ENCODE results near the gene MYO5A.

MYO5A gene

DNA sequence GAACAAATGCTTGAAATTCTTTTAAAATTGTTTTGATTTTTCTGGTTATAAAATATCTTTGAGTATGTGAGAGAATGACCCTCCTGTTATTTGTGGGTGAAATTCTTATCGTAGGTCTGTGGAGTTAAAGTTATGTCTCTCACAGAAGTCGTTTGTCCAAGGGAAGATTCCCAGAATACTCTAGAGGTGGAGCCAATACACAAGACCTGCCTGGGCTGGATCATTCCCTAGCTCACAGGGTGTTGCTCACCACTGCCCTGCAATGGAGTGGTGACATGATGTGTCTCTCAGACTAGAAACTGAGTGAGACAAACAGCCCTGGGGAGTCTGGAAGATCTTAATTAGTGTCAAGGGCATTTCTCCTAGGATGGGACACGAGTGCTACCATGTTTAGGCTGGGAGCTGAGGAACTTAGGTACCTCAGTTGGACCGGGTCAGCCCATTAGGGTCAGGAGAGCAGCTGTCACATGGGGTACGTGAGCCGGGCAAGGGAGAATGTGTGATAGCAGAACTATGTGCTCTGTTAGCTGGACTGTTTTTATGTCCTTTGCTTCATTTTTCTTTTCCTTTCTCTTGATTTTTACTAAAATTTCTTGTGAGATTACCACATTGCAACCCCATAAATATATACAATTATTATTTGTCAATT is 179.5 kb downstream of the MYO5A start:
- DNase-seq (ENCODE audit: low read depth) = no peak
- no peak overlapping the region for H3K4me3 ChIP-seq (ENCODE audit: low read depth, low read length)
- TF ChIP-seq, protein P1, sequence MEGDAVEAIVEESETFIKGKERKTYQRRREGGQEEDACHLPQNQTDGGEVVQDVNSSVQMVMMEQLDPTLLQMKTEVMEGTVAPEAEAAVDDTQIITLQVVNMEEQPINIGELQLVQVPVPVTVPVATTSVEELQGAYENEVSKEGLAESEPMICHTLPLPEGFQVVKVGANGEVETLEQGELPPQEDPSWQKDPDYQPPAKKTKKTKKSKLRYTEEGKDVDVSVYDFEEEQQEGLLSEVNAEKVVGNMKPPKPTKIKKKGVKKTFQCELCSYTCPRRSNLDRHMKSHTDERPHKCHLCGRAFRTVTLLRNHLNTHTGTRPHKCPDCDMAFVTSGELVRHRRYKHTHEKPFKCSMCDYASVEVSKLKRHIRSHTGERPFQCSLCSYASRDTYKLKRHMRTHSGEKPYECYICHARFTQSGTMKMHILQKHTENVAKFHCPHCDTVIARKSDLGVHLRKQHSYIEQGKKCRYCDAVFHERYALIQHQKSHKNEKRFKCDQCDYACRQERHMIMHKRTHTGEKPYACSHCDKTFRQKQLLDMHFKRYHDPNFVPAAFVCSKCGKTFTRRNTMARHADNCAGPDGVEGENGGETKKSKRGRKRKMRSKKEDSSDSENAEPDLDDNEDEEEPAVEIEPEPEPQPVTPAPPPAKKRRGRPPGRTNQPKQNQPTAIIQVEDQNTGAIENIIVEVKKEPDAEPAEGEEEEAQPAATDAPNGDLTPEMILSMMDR (IDR thresholded peaks at IDR 0.05; ENCODE audit: low read depth, low read length) = no peak
- TF ChIP-seq POLR2A (IDR thresholded peaks at IDR 0.05; ENCODE audit: extremely low read depth, insufficient read length) (no peak), MYC (IDR thresholded peaks at IDR 0.05; ENCODE audit: low read depth, low read length) (no peak)
- TF ChIP-seq, protein P2, sequence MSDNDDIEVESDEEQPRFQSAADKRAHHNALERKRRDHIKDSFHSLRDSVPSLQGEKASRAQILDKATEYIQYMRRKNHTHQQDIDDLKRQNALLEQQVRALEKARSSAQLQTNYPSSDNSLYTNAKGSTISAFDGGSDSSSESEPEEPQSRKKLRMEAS (IDR thresholded peaks at IDR 0.05; ENCODE audit: low read depth, low read length) = no peak

DNA sequence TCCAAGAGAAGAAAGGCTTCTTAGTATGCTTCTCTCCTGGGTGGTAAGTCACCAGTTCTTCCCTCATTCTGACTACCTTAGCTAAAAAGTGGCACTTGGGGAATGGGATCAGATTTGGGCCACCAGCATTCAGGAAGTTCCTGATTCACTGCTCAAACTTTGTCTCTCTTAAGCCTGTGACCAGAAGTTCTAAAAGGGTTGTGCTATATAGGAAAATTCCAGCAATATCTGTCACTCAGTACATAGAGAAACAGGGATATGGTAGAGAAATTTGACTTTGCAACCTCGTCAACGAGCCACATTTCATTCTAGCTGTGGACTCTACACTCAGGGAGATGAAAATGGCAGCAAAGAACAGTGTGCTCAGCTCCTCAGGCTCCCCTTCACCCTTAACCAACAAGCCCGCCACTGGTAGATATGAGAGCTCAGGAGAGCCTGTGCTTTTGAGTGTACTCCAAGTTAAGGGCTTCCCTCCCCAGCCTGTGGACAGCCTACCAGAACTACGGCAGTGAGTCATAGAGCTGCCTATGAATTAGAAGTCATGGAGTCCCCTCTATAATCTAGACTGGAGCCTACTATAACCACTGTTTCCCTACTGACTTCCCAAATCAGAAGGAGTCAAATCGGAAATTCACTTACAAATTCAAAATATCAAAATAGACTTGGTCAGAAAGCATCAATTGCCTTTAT is 180.5 kb downstream of the MYO5A start:
- TF ChIP-seq, protein P1 (IDR thresholded peaks at IDR 0.05; ENCODE audit: low read depth, low read length) = no peak
- TF ChIP-seq, protein P2 (IDR thresholded peaks at IDR 0.05; ENCODE audit: low read depth, low read length) = no peak
- TF ChIP-seq MYC (IDR thresholded peaks at IDR 0.05; ENCODE audit: low read depth, low read length) (no peak), POLR2A (IDR thresholded peaks at IDR 0.05; ENCODE audit: extremely low read depth, insufficient read length) (no peak)
- no peak for DNase-seq (ENCODE audit: low read depth)
- H3K4me3 ChIP-seq (ENCODE audit: low read depth, low read length) = no peak overlapping the region

DNA sequence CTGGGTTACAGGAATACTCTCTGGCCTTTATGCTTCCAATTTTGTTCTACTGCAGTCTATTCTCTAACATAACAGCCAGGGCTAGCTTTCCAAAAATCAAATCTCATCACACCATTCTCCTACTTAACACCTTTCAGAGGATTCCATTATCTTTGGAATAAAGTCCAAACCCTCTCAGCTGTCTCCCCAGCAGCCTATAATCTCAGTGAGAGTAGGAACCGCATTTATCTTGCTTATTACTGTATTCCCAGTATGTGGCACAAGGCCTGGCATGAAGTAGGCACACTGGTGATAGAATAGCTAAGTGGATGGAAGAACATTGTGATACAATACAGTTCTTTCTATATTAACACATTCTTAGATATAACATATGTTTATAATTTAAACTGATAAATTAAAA is 184.1 kb downstream of the MYO5A start:
- no peak overlapping the region for H3K4me3 ChIP-seq (ENCODE audit: low read depth, low read length)
- no peak for DNase-seq (ENCODE audit: low read depth)
- TF ChIP-seq POLR2A (IDR thresholded peaks at IDR 0.05; ENCODE audit: extremely low read depth, insufficient read length) (no peak), MYC (IDR thresholded peaks at IDR 0.05; ENCODE audit: low read depth, low read length) (no peak)
- TF ChIP-seq, protein P2 (IDR thresholded peaks at IDR 0.05; ENCODE audit: low read depth, low read length) = no peak
- TF ChIP-seq, protein P1 (IDR thresholded peaks at IDR 0.05; ENCODE audit: low read depth, low read length) = no peak

DNA sequence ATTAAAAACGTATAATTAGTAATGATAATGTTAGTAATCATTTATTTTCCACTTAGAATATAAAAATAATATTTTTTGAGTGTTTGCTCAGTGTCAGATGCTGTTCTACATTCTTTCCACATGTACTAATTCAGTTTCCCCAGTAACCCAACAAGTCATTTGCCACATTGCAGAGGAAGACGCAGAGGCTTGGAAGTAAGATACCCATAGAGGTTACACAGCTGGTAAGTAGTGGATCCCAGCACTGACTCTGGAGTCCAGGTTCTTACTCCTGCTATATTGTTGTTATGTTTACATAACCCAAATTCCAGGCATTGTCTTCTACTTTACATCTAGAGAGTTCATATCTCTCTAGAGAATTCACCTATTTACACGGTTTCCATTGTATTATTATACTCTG is 184.8 kb downstream of the MYO5A start:
- no peak for TF ChIP-seq POLR2A (IDR thresholded peaks at IDR 0.05; ENCODE audit: extremely low read depth, insufficient read length)
- no peak for TF ChIP-seq MYC (IDR thresholded peaks at IDR 0.05; ENCODE audit: low read depth, low read length)
- TF ChIP-seq, protein P1 (IDR thresholded peaks at IDR 0.05; ENCODE audit: low read depth, low read length) = no peak
- TF ChIP-seq, protein P2 (IDR thresholded peaks at IDR 0.05; ENCODE audit: low read depth, low read length) = no peak

DNA sequence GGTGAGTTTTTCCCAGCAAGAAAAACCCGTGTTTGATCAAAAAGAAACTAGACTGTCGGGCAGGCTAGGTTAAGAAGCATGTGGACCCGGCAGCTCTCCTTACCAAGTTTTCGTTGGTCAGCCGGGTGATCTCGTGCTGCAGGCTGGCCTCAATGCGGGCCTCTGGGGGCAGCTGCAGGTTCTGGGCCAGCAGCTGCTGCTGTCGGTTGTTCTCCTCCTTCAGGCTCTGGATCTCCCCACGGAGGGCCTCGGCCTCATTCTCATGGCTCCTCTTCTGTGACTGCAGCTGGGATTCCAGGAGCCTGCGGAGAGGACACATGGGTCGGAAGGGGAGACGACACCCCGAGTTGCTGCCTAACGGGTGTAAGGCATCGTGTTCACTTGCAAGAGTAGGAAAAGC is 188.6 kb downstream of the MYO5A start:
- no peak for DNase-seq (ENCODE audit: low read depth)
- TF ChIP-seq, protein P2 (IDR thresholded peaks at IDR 0.05; ENCODE audit: low read depth, low read length) = no peak
- TF ChIP-seq POLR2A (IDR thresholded peaks at IDR 0.05; ENCODE audit: extremely low read depth, insufficient read length) (no peak), MYC (IDR thresholded peaks at IDR 0.05; ENCODE audit: low read depth, low read length) (no peak)
- TF ChIP-seq, protein P1 (IDR thresholded peaks at IDR 0.05; ENCODE audit: low read depth, low read length) = no peak

More for the DNA sequence above, 184.8 kb downstream of the MYO5A start:
- no peak for DNase-seq (ENCODE audit: low read depth)
- no peak overlapping the region for H3K4me3 ChIP-seq (ENCODE audit: low read depth, low read length)

More for the DNA sequence above, 188.6 kb downstream of the MYO5A start:
- H3K4me3 ChIP-seq (ENCODE audit: low read depth, low read length) = no peak overlapping the region

All from NB4 (cell line).